HG03045 (cell line): Measurements from ENCODE around the gene ALX4.

ENCODE experiments used
- ATAC-seq: cut with Tn5 transposase; IDR thresholded peaks from one replicate; pipeline ENCODE4 v1.9.1; 2021; ENCODE audit warnings: mild to moderate bottlenecking, moderate library complexity; ENCODE audit not compliant: unreplicated experiment

ALX4 gene

GRCh38 chr11:44269369-44270351 lies 40.3 kb downstream of the ALX4 start:
- ATAC-seq, result no peak

GRCh38 chr11:44268614-44269080 lies 41.3 kb downstream of the ALX4 start:
- no peak for ATAC-seq

GRCh38 chr11:44267750-44268613 lies 42.0 kb downstream of the ALX4 start:
- no peak for ATAC-seq

GRCh38 chr11:44267006-44267749 lies 42.8 kb downstream of the ALX4 start:
- no peak for ATAC-seq

- no peak for ATAC-seq
These were observed 43.7 kb downstream of the ALX4 start for GRCh38 chr11:44266056-44266780.

GRCh38 chr11:44264761-44265160 lies 45.2 kb downstream of the ALX4 start:
- no peak for ATAC-seq

- ATAC-seq, result no peak
These were observed 45.5 kb downstream of the ALX4 start for GRCh38 chr11:44264438-44264749.

- ATAC-seq, result no peak
These were observed 46.1 kb downstream of the ALX4 start for GRCh38 chr11:44263738-44264437.

GRCh38 chr11:44261800-44262591 lies 47.9 kb downstream of the ALX4 start:
- no peak for ATAC-seq

GRCh38 chr11:44260081-44260480 lies 49.9 kb downstream of the ALX4 start:
- ATAC-seq, result no peak

- ATAC-seq, result no peak
These were observed 51.0 kb downstream of the ALX4 start for GRCh38 chr11:44258839-44259420.

- no peak for ATAC-seq
These were observed 51.8 kb downstream of the ALX4 start for GRCh38 chr11:44258190-44258489.

- ATAC-seq, result no peak
These were observed 52.4 kb downstream of the ALX4 start for GRCh38 chr11:44257338-44258189.

GRCh38 chr11:44256673-44257291 lies 53.2 kb downstream of the ALX4 start:
- no peak for ATAC-seq

- no peak for ATAC-seq
These were observed 54.4 kb downstream of the ALX4 start for GRCh38 chr11:44255406-44256071.

GRCh38 chr11:44252999-44253602 lies 56.8 kb downstream of the ALX4 start:
- no peak for ATAC-seq
